IMR-90 (cell line): ENCODE data around the gene GPC6. TPM values are rescaled to one million over a fixed set of nuclear protein-coding genes. Genes with fewer than 3 reads are reported as not detected.

Experiments used
- ATAC-seq: fragments of 200-7000 bp; cut with Tn5 transposase; 2 replicates; pipeline ENCODE4 v1.9.1; 2020; ENCODE audit warnings: low read depth, mild to moderate bottlenecking, moderate library complexity
- BruUV-seq: library from RNA; stranded (reverse); fragments of 400-500 nt; replicated peaks from 2 replicates; lab custom pipeline; 2021; lab: Mats Ljungman, UMichigan
- CTCF ChIA-PET: fragments of 300-600 bp; formaldehyde crosslinking; extraction: SDS; loops from one replicate; lab custom pipeline; 2021; ENCODE audit warnings: antibody characterized with exemption; lab: Yijun Ruan, JAX
- POLR2A ChIA-PET: fragments of 300-600 bp; sonication (Branson Sonifier 250); formaldehyde crosslinking; loops from one replicate; lab custom pipeline; 2022; ENCODE audit warnings: antibody characterized with exemption; ENCODE audit not compliant: unreplicated experiment; lab: Charles Lee
- DNase-seq: peaks from one replicate; pipeline ENCODE4 v3.0.0; 2013
- H2AFZ ChIP-seq: replicated peaks from 2 replicates; pipeline ENCODE3; 2013; ENCODE audit warnings: low read length, mild to moderate bottlenecking; ENCODE audit not compliant: poor library complexity
- H2AK5ac ChIP-seq: 2 replicates; pipeline ENCODE4 v1.6.1; 2013; ENCODE audit warnings: low read depth, low read length, inconsistent platforms
- H2AK9ac ChIP-seq: replicated peaks from 2 replicates; pipeline ENCODE3; 2013; ENCODE audit warnings: mild to moderate bottlenecking, low read depth, low read length, moderate library complexity; ENCODE audit not compliant: poor library complexity
- H2BK120ac ChIP-seq: 2 replicates; pipeline ENCODE4 v1.6.1; 2013; ENCODE audit warnings: low read depth, low read length, inconsistent platforms
- H2BK15ac ChIP-seq: 3 replicates; pipeline ENCODE4 v1.6.1; 2013; ENCODE audit warnings: low read depth, low read length, inconsistent platforms
- H2BK20ac ChIP-seq: 2 replicates; pipeline ENCODE4 v1.6.1; 2013; ENCODE audit warnings: low read depth, mild to moderate bottlenecking, inconsistent platforms, low read length, moderate library complexity
- H2BK5ac ChIP-seq: 2 replicates; pipeline ENCODE4 v1.6.1; 2013; ENCODE audit warnings: mild to moderate bottlenecking, low read depth, low read length, inconsistent platforms; ENCODE audit not compliant: poor library complexity, severe bottlenecking
- H3K14ac ChIP-seq: replicated peaks from 2 replicates; pipeline ENCODE4 v1.6.1; 2013; ENCODE audit warnings: low read depth, low read length, inconsistent platforms
- H3K18ac ChIP-seq: 2 replicates; pipeline ENCODE4 v1.6.1; 2013; ENCODE audit warnings: low read depth, low read length, control low read depth
- H3K23ac ChIP-seq: 2 replicates; pipeline ENCODE4 v1.6.1; 2013; ENCODE audit warnings: low read depth, low read length, inconsistent platforms
- H3K27ac ChIP-seq: 2 replicates; pipeline ENCODE4 v1.5.1; 2013; ENCODE audit warnings: mild to moderate bottlenecking, control low read depth, low read length; ENCODE audit not compliant: insufficient read depth
- H3K27me3 ChIP-seq: 2 replicates; pipeline ENCODE4 v1.6.1; 2013; ENCODE audit warnings: low read length; ENCODE audit not compliant: control insufficient read depth, insufficient read depth
- H3K36me3 ChIP-seq: 2 replicates; pipeline ENCODE4 v1.6.1; 2013; ENCODE audit warnings: low read length, mixed read lengths; ENCODE audit not compliant: control insufficient read depth, insufficient read depth
- H3K4ac ChIP-seq: 2 replicates; pipeline ENCODE4 v1.6.1; 2013; ENCODE audit warnings: low read depth, low read length, inconsistent platforms
- H3K4me1 ChIP-seq: 2 replicates; pipeline ENCODE4 v1.6.1; 2013; ENCODE audit warnings: low read length, mixed read lengths; ENCODE audit not compliant: control insufficient read depth, insufficient read depth
- H3K4me2 ChIP-seq: 2 replicates; pipeline ENCODE4 v1.6.1; 2013; ENCODE audit warnings: low read depth, mild to moderate bottlenecking, control low read depth, low read length, moderate library complexity
- H3K4me3 ChIP-seq: 2 replicates; pipeline ENCODE4 v1.5.1; 2013; ENCODE audit warnings: low read depth, mild to moderate bottlenecking, control low read depth, low read length, moderate library complexity; ENCODE audit not compliant: insufficient read depth
- H3K56ac ChIP-seq: 2 replicates; pipeline ENCODE4 v1.6.1; 2013; ENCODE audit warnings: low read length, inconsistent platforms; ENCODE audit not compliant: insufficient read depth; ENCODE audit errors: extremely low read depth
- H3K79me1 ChIP-seq, 2 experiments: 2 replicates each; pipeline ENCODE4 v1.6.1; 2013; ENCODE audit warnings: low read length in 2 of 2, inconsistent platforms in 1 of 2, low read depth in 1 of 2
- H3K9ac ChIP-seq: 2 replicates; pipeline ENCODE4 v1.6.1; 2013; ENCODE audit warnings: low read depth, low read length, control low read depth
- H3K9me1 ChIP-seq: 2 replicates; pipeline ENCODE4 v1.6.1; 2013; ENCODE audit warnings: low read length, inconsistent platforms; ENCODE audit not compliant: insufficient read depth
- H3K9me3 ChIP-seq: 2 replicates; pipeline ENCODE4 v1.6.1; 2013; ENCODE audit warnings: low read length; ENCODE audit not compliant: control insufficient read depth, insufficient read depth
- H4K20me1 ChIP-seq: 2 replicates; pipeline ENCODE4 v1.6.1; 2013; ENCODE audit warnings: low read length, inconsistent platforms; ENCODE audit not compliant: insufficient read depth
- H4K5ac ChIP-seq: 2 replicates; pipeline ENCODE4 v1.6.1; 2013; ENCODE audit warnings: mild to moderate bottlenecking, low read depth, low read length, control low read depth
- H4K8ac ChIP-seq, 2 experiments: 2 replicates each; pipeline ENCODE4 v1.6.1; 2013; ENCODE audit warnings: low read depth in 2 of 2, low read length in 2 of 2, control low read depth in 1 of 2, inconsistent platforms in 1 of 2
- H4K91ac ChIP-seq: 2 replicates; pipeline ENCODE4 v1.6.1; 2013; ENCODE audit warnings: low read depth, low read length, inconsistent platforms; ENCODE audit not compliant: insufficient read depth
- RCOR1 ChIP-seq: IDR thresholded peaks from 2 replicates; pipeline ENCODE4 v1.6.1; 2012; ENCODE audit warnings: mild to moderate bottlenecking, low read length, improper control_type of control experiment; ENCODE audit not compliant: insufficient replicate concordance
- RFX5 ChIP-seq: IDR thresholded peaks from 2 replicates; pipeline ENCODE4 v1.8.0; 2012; ENCODE audit warnings: low read depth, mild to moderate bottlenecking, low read length, moderate library complexity
- WGBS, 2 experiments: methylation state at CpG; one replicate each; pipeline versions ENCODE4 v1.1.5 to v1.1.7; 2013; ENCODE audit warnings: missing lambda C conversion rate in 2 of 2; ENCODE audit not compliant: insufficient read length in 1 of 2; ENCODE audit errors: extremely low coverage in 2 of 2; 5-methylcytosine and 5-hydroxymethylcytosine counted together
- dilution Hi-C: fragments of 300-500 bp; cut with HindIII; formaldehyde crosslinking; loops from one replicate; pipeline ENCODE4 v1.14.3; 2018; ENCODE audit warnings: low sequenced_read_pairs; ENCODE audit not compliant: unreplicated experiment
- in situ Hi-C: fragments of 300-500 bp; cut with MboI; formaldehyde crosslinking; loops from 3 replicates; pipeline ENCODE4 v1.14.3; 2019; ENCODE audit warnings: low sequenced_read_pairs, inconsistent platforms, mixed read lengths
- intact Hi-C: fragments of 100-400 bp; cut with micrococcal nuclease; formaldehyde crosslinking; loops from 2 replicates; pipeline ENCODE4 v1.10.0; 2022
- polyA plus RNA-seq, 3 experiments: library from polyadenylated mRNA; depleted of rRNA; stranded (reverse); fragments of >200 nt; gene quantifications; 2 replicates each; pipeline ENCODE4 v1.2.3, GENCODE V29; 2012; ENCODE audit warnings: low replicate concordance in 1 of 3
- total RNA-seq: library from RNA; depleted of rRNA; stranded (reverse); fragments of >200 nt; gene quantifications from 2 replicates; pipeline ENCODE4 v1.2.3, GENCODE V29; 2012

GPC6 gene
- total and polyA plus RNA-seq, 2 of the 4 experiments (the other 2 are of a cell fraction), result 14.9 to 39.4 TPM

DNA sequence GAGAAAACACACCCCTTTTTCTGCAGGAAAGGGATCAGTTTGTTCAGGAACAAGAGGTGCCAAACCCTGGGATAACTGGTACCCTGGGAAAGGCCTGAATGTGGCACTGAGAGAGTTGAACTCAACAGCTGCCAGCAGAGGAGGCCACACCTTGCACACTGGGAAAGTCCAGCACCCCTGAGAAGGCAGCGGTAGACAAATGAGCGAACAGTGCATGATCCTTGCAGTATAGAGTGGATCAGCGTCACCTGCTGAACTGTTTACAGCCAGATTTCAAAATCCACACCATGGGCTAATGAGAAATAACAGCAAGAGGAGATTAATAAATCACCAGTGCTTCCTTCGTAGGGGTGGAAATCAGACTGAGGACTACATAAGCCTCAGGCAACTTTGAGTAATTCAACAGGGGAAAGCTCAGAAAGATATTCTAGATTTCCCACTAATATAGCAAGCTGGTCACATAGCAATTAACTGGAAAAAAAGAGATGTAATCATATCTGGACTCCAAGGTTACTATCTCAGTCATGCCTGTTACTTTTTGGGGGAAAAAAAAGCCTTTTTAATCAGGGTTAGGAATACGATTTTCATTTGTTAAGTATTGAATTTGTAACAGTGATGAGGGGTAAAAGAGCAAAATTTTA is 1200.8 kb downstream of the GPC6 start:
- Histone ChIP-seq H4K91ac (no peak overlapping the region), H2AK9ac (no peak overlapping the region), H3K4me1 (no peaks in the 10 kb centered on the region), H3K27me3 (peaks cover 2% of the 10 kb centered on the region), H3K36me3 (no peaks in the 10 kb centered on the region), H3K18ac (no peak overlapping the region), H2BK5ac (no peak overlapping the region), H2BK15ac (no peak overlapping the region), H3K9ac (no peak overlapping the region), H2BK20ac (no peak overlapping the region), H4K5ac (no peak overlapping the region), H3K4me2 (no peak overlapping the region), H3K4ac (no peak overlapping the region), H3K4me3 (no peak overlapping the region), H2AK5ac (no peak overlapping the region), H3K9me3 (no peaks in the 10 kb centered on the region; the same call in 1 of the 2 replicates), H2BK120ac (no peak overlapping the region), H3K27ac (no peak overlapping the region), H4K20me1 (no peaks in the 10 kb centered on the region), H3K23ac (no peak overlapping the region), H3K79me1 (no peaks in the 10 kb centered on the region), H4K8ac (no peak overlapping the region), H3K14ac (no peak overlapping the region), H3K9me1 (no peaks in the 10 kb centered on the region; the same call in 1 of the 2 replicates), H3K56ac (no peak overlapping the region), H2AFZ (no peak overlapping the region)
- POLR2A ChIA-PET, result no interaction called here
- in situ Hi-C loops, result no loop called here
- dilution Hi-C loops, result no loop called here
- DNase-seq, result no peak
- ATAC-seq, result no peak
- no CpG with 5 or more reads among the region's 5 CpGs for WGBS, 2 experiments
- CTCF ChIA-PET, result interaction anchor here (0.6 kb wide), 1 partner anchor 211 kb away, joined by 3 read pairs; no protein-coding TSS in a partner anchor
- BruUV-seq, result no TSS peak
- TF ChIP-seq RCOR1 (no peak), RFX5 (no peak)
- intact Hi-C loops, result no loop called here
